ENCODE measurements around the gene THUMPD2.

GRCh38 chr2:39693245-39693644 lies 85.8 kb downstream of the THUMPD2 start:
- TF ChIP-seq, protein P1, sequence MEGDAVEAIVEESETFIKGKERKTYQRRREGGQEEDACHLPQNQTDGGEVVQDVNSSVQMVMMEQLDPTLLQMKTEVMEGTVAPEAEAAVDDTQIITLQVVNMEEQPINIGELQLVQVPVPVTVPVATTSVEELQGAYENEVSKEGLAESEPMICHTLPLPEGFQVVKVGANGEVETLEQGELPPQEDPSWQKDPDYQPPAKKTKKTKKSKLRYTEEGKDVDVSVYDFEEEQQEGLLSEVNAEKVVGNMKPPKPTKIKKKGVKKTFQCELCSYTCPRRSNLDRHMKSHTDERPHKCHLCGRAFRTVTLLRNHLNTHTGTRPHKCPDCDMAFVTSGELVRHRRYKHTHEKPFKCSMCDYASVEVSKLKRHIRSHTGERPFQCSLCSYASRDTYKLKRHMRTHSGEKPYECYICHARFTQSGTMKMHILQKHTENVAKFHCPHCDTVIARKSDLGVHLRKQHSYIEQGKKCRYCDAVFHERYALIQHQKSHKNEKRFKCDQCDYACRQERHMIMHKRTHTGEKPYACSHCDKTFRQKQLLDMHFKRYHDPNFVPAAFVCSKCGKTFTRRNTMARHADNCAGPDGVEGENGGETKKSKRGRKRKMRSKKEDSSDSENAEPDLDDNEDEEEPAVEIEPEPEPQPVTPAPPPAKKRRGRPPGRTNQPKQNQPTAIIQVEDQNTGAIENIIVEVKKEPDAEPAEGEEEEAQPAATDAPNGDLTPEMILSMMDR (IDR thresholded peaks at IDR 0.05 in 8 of 11, conservative IDR thresholded peaks at IDR 0.05 in 3 of 11): no peak
- no peak for TF ChIP-seq POLR2A (IDR thresholded peaks at IDR 0.05)

All from spleen (tissue), 7 donors.